HG03342 (cell line): ENCODE results near the gene ST3GAL3.

Source experiments
- ATAC-seq: cut with Tn5 transposase; IDR thresholded peaks from one replicate; pipeline ENCODE4 v1.9.1; 2021; ENCODE audit warnings: mild to moderate bottlenecking, moderate library complexity; ENCODE audit not compliant: unreplicated experiment

The ST3GAL3 gene

DNA sequence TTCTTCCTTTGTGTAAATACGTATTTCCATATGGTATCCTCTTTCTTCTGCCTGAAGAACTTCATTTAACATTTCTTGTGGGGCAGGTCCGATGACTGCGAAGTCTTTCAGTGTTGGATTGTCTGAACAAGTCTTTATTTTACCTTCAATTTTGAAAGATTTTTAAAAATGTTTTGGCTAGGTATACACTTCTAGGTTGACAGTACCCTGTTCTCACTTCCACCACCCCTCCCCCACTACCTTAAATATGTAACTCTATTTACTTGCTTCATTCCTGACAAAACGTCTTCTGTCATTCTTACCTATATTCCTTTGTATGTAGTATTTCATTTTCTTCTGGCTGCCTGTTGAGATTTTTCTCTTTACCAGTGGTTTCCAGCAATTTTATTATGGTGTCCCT is 140.5 kb downstream of the ST3GAL3 start:
- no peak for ATAC-seq

DNA sequence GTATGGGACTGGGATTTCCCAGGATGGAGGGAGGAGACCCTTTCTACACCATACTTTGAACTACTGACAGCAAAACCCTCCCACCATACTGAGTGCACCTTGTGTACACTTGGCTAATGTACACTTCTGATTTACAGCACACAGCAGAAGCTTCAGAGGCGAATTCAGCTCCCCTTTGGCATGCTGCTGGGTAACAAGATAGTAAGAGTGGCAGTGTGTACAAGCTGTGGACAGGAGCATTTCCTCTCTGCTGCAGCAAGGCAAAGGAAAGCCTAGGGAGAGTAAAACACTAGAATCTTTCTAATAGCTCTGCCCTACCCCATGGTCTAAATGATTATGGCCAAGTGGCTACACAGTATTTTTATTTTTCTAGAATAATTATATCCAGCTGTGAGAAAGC is 142.3 kb downstream of the ST3GAL3 start:
- ATAC-seq = no peak

DNA sequence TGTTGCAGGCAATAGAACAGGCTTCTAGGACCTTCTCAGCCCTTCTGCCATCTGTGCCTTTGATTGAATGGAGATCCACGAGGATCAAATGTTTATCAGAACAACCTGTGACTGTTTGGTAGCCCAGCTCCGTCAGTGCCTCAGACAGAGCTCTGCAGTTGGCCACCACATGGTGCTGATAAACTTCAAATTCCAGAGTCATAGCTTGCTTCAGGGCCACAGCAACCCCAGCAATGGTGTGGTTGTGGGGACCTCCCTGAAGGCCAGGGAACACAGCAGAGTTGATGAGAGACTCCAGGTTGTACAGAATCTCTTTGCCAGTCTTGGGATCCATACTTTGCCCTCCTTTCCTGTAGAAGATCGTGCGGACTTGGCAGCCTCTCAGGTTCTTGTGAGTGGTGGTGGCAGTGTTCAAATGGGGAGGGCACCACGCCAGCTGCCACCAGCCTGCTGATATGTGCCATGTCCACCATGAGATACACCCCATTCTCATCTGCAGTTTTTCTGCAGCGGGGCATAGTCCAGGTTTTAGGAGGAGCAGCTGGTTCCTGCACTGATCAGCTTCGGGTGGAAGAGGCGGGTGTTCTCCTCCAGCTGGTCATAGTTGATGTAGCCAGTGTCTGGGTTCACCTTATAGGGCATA is 143.4 kb downstream of the ST3GAL3 start:
- ATAC-seq = no peak

DNA sequence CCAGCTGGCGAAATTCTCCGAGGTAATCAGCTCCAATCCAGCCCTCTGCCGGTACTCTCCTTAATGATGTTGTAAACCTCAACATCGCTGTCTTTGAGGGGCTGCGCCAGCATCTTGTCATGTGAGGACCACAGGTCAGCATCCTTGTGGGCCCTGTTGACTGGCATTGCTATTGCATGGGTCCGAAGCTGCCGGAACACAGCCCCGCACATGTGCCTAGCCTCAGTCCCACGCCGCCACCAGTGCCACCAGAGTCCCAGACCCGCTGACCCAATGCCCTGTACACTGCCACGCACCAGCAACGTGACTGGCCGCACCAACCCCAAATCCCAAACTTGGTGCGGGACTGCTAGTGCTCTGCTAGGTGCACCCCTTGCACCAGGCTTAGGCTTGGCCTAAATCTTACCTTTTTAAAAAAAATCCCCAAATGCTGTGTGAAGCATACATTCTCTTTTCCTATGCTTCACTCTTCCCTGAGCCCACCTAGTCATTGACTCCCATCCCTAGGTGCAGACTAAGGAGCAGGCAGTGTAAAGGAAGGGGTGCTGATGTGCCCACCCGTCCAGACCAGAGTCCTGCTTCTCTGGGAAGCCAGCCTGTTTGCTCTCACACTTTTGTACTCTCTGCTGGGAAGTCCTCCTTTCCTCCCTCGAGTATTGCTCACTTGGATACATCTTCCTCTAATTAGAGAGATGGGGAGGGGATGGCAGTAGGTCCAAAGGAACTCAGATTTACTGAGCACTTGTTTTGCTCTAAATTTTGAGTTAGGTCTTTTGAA is 144.4 kb downstream of the ST3GAL3 start:
- ATAC-seq = no peak

DNA sequence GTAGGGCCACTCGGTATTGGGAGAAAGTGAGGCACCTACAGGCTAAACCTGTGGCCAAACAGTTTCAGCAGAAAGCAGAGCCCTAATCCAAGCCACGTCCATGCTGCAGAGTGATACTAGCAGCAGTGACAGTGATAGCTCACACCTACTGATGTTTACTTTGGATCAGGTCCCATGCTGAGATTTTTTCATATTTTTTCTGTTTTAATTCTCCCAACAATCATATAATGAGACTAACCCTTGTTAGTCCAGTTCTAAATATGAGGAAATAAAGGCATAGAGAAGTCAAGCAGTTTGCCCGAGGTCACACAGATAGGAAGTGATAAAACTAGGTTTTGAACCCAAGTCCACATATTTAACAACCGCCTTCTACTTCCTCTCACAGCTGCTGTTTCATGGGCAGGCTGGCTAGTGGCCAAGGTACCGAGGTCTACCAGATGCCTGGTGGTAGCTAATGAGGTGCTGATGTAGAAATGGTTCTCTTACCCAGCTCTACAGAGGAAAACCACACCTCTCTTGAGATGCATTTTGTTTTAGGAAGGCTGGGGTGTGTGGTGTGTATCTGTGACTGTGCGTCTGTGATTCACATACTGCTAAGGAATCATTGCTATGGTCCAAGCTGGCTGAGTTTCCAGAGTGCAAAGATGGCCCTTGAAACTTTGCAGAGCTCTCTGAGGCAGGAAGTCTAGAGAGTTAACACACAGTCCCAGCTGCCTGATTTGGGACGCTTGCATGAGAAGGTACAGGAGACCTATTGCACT is 146.0 kb downstream of the ST3GAL3 start:
- no peak for ATAC-seq

DNA sequence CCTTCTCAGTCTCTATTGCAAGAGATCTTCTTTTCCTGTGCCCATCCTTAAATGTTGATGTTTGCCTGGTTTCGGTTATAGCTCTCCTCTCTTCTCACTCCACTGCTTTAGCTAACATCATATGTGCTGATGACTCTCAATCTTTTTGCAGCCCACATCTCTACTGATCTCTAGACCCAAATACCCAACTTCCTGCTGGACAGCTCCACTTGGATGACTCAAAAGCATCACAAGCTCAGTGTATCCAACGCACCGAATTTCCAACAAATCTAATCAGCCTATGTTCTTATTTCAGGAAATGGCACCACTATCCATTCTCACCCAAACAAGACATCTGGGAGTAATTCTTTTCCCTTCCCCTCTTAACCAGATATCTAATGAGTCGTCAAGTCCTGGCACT is 147.1 kb downstream of the ST3GAL3 start:
- no peak for ATAC-seq

DNA sequence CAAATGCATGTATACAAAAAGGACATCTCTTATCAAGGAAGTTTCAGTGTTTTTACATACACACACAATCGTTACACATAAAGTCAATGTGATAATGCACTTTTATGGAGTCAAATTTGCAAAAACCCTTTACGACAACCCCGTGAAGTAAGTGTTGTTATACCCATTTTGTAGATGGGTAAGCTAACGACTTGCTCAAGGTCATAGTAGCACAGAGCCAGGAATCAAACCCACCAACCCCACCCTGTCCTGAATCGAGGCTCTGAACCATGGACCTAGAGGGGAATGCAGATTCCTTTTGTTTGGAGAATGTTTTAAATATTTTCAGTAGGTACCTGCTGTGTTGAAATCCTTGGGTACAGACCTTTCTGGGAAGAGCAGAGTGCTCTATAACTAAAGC is 148.9 kb downstream of the ST3GAL3 start:
- ATAC-seq = no peak

DNA sequence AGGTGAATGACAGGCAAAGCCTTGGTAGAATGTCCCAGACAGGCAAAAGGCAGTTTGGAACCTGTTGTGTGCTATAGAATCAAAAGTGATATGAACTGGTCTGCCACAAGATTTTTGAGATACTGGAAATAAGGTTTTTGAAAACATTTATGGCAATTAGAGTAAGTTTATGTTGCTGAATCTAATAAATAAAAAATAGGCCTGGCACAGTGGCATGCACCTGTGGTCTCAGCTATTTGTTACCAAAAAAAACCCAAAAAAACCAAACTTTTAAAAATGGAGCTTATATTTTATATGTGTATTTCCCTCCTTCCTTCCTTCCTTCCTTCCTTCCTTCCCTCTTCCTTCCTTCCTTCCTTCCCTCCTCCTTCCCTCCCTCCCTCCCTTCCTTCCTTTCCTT is 149.8 kb downstream of the ST3GAL3 start:
- ATAC-seq = no peak

DNA sequence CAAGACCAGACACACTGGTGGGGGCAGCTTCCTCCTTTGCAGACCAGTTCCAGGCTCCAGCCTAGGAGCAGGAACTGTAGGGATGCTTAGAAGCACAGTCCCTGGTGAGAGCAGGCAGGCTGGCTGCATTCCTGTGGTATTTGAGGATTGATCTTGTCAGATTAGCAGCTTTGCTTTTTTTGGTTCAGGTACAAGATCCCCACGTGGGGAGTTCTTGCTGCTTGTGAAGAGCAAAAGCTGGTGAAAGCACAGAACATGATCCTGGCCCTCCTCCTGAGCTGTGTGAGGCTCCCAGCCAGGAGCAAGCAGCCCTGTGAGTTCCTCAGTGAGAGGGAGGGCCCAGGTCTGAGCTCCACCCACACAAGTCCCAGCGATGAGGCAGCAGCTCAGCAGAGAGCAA is 151.0 kb downstream of the ST3GAL3 start:
- ATAC-seq = no peak

DNA sequence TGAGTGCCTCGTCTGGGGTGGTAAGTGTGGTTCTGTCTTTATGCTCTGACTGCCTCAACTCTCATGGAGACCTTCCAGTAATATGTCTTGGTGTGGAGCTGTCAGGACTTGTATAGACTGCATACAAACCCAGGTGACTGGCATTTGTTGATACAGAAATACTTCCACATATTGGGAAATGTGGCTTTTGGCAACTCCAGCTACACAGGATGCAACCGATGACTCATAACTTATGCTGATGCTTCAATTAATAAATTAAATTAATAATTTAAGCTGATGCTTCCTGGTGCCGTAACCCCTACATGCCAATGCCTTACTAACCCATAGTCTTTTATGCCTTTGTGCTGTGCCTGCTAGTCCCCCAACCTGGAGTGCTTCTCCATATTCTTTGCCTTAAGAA is 154.0 kb downstream of the ST3GAL3 start:
- no peak for ATAC-seq

DNA sequence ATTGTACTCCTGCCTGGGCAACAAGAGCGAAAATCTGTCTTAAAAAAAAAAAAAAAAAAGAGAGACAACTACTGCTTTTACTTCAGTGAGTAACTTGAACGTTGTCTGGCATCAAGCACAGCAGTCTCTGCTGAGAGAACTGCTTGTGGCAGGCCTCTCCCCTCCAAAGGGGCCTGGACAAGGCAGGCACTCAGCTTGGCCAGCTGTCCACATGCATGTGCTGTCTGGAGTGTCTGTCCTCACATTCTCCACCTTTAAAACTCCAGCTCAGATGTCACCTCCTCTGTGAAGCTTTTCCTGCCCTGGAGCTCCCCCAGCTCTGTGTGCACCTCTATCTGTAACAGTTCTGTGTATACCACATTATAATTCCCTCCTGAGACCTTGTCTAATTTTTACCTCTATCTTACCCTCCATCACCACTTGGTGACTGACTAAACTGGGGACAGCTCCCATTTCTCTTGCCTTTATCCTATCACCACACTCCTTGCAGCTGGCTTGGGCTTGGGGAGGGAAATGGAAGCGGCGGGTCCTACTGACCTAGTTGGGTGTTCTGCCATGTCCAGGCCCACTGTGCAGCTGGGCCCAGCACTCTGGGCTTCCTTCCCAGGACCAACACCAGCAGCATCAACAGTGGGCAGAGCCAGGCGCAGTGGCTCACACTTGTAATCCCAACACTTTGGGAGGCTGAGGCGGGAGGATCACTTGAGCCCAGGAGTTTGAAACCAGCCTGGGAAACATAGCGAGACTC is 154.8 kb downstream of the ST3GAL3 start:
- no peak for ATAC-seq

DNA sequence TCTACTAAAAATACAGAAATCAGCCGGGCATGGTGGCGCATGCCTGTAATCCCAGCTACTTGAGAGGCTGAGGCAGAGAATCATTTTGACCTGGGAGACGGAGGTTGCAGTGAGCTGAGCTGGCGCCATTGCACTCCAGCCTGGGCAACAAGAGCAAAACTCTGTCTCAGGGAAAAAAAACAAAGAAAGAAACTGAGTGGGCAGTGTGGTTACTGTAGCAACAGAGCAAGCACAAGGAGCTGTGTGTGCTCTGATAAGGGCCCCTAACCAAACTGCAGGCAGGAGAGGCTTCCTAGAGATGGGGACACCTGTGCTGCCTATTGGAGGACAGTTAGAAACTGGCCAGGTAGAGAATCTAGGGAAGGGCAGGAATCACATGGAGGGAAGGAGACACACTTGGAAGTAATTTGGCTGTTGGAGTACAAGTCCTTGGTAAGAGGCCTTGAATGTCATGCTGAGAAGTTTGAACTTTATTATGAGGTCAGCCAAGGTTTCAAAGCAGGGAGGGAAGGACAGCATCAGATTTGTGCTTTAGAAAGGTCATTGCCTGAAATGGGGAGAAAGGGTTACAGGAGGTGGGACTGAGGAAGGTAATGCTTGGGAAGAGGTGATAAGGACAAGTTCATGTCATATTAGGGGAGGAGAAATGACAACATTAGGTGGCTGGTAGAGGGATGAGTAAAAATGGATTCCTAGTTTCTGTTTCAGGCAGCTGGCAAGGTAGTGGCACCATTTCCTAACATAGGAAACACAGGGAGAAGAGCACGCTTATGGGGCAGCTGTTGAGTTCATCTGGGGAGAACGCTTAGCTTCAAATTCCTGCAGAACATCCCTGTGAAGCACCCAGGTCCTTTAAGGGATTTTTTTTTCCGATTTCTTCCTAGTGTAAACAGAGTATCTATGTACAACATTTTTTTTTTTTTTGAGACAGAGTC is 157.0 kb downstream of the ST3GAL3 start:
- ATAC-seq = no peak

DNA sequence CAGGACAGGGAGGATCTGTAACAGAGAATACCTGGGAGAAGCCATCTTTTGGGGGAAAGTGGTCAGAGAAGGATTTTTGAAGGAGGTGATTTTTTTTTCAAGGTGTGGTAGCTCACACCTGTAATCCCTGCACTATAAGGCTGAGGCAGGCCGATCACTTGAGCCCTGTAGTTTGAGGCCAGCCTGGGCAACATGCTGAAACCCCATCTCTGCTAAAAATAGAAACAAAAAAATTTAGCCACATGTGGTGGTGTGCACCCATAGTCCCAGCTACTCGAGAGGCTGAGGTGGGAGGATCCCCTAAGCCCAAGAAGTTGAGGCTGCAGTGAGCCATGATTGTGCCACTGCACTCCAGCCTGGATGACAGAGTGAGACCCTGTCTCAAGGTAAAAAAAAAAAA is 158.9 kb downstream of the ST3GAL3 start:
- no peak for ATAC-seq

DNA sequence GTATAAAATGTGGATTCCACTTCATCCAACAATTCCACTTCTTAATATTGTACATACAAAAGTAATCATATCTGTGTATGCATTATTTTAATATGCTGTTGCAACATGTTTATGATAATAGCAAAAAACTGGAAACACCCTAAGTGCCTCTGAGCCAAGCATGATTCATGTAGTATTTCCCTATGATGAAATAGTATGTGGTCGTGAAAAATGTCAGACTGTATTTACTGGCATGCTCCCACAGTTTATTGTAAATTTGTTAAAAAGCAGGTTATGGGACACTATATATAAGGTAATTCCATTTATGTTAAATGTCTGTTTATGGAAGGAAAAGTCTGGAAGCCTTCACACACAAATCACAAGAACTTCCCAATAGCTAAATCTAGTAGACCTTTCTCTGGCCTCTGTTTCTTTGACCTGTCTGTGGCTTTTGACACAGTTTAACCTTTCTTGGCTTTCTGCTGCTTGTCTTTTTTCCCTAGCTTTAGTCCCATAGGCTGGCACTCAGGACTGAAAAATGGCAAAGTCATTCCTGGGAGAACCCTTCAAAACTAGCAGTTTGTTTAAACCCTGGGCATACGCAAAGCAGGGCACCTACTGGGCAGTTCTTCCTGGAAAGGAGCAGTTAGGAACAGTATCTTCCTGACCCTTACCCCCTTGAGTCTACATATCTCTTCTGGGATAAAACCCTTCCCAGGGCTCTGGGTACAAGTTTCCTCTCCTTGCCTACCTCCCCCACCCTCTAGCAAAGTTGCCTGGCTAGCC is 160.8 kb downstream of the ST3GAL3 start:
- no peak for ATAC-seq

DNA sequence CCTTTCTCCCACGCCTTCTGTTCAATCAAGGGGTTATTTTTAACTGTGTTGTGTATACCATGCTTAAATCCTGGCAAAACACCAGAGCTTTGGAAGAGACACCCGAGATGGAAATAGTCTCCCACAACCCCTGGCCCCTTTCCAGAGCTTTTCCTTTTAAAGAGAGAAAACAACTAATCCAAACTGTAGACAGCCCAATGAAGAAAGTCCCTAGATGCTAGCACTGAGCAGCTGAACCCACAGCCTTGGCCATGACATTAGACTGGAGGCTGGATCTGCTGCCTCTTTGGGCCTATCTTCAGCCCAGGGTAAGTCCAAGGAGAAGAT is 161.4 kb downstream of the ST3GAL3 start:
- no peak for ATAC-seq

DNA sequence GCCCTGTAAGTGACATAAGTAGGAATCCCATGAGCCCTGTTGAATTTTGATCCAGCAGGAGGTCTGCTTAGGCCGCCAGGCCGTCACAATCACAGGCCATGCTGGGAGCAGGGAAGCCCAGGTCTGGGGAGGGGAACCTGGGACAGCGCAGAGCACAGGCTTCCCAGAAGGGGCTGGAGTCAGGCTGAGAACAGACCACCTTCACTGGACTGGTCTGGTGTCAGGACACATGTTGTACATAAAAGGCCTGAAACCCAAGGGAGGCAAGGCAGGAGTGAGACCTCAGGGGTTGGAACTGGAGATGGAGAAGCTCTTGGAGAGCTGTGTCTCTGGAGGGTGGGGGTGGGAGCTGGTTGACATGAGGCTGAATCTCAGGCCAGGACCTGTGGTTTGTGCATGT is 163.0 kb downstream of the ST3GAL3 start:
- no peak for ATAC-seq

DNA sequence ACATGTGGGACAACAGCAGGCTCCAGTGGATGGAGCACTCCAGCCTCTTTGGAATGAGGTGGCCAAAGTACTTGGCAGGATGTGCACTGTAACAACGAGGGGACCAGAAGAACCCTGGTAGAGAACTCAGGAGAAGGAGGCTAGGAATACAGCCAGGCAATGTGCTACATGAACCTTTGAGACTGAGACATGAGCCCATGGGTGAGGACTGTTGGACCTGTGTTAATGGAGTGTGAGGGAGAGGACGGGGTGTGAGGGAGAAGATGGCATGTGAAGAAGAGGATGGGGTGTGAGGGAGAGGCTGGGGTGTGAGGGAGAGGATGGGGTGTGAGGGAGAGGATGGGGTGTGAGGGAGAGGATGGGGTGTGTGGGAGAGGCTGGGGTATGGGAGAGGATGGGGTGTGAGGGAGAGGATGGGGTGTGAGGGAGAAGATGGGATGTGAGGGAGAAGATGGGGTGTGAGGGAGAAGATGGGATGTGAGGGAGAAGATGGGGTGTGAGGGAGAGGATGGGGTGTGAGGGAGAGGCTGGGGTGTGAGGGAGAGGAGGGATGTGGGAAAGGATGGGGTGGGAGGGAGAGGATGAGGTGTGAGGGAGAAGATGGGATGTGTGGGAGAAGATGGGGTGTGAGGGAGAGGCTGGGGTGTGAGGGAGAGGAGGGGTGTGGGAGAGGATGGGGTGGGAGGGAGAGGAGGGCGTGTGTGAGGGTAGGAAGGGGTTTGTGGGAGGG is 164.0 kb downstream of the ST3GAL3 start:
- ATAC-seq = no peak

DNA sequence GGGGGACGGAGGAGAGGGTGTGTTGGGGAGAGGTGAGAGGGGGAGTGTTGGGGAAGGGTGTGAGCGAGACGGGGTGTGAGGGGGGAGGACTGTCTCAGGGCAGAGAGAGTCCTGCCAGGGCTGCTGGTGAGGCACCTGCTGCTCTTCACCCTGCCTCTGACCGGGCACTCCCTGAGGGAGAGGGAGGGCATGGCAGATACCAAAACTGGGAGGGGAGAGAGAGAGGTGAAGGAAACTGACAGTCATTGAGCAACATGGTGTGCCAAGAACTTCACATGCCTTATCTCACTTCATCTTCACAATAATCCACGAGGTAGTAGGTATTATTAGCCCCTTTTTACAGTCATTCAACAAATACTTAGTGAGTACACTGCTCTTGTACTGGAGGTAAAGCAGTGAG is 164.9 kb downstream of the ST3GAL3 start:
- ATAC-seq = no peak

DNA sequence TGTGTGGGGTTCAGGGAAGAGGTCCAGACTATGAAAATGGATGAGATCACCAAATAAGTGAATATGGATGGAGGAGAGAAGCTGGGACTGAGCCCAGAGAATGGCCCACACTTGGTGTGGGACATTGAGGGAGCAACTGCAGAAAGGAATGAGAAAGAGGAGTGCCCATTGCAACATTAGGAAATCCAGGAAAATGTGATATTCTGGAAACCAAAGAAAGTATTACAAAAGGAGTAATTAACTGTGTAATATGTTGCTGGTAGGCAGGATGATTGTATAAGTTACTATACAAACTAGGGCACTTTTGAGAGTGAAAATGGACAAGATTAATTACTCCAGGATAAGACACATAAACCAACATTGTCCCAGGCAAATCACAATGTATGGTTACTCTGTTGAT is 166.5 kb downstream of the ST3GAL3 start:
- ATAC-seq = no peak
